HCEC 1CT (cell line): ENCODE measurements around the gene EGFL7.
A peak's percentile ranks its signal among the peaks of the same experiment; 100 is the strongest.

ENCODE experiments used
- DNase-seq: peaks from one replicate; pipeline ENCODE4 v3.0.0-alpha.2; 2017

Gene EGFL7

GRCh38 chr9:136662656-136663581, at the start of gene EGFL7:
TSS of gene EGFL7 (plus strand) at chr9:136662916. CDS start at chr9:136668283, 5,367 bp downstream.
- DNase-seq, result no peak

- DNase-seq, result no peak
Observed at GRCh38 chr9:136613824-136614371, 48.8 kb upstream of the EGFL7 start.

GRCh38 chr9:136614372-136614922, 48.3 kb upstream of the EGFL7 start:
- peak; percentile 56 for DNase-seq

DNA sequence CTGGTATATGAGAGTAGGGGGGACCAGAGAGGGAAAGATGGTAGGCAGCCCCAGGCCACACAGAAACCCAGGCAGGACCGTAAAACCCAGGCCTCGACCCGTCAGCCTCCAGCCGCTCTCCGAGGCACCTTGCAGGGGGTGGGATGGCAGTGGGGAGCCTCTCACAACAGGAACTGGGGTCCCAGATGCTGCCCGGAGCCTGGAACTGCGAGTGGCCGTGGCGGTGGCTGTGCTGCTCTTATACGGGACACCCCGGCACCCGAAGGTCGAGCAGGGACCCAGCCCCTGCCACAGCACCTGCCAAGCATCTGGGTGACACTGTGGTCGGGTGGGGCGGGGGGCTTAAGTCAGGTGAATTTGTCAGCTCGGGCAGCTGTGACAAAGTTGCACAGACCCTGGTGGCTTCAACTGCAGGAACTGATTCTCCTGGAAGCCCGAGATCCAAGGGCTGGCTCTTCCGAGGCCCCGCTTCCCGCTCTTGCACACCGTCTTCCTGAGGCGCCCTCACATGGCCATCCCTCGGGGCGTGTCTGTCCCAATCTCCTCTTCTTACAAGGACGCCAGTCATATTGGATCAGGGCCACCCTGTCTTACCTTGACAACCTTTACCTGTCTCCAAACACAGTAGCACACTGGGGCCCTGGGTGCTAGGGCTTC, 47.6 kb upstream of the EGFL7 start:
- DNase-seq, result no peak

DNA sequence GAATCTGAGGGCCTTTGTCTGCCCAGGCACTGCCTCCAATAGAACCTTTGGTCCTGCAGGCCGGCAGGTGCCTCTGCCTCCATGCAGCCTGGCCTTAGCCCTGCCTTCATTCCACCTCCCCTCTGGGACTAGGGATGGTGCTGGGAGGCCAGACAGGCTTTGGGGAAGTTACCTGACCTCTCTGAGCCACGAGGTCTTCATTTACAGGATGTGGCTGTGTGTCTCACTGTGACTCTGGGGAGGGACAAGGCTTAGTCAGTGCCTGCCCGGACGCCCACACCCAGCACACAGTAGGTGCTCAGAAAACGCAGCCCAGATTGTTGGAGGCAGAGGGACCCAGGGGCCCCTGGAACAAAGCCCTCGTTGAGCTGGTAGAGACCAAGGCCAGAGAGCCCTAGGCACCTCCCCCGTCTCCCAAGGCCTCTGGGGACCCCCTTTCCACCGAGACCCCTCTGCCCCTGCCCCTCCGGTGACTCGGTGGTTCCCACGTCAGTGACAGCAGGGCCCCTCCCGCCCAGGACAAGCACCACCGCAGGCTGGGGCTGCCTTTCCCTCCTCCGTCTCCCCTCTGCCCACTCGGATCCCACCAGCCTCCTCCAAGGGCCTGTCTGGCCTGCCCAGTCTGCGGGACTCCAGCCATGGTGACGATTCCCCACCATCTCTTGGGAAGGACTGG, 46.9 kb upstream of the EGFL7 start:
- no peak for DNase-seq

GRCh38 chr9:136616307-136616635, 46.4 kb upstream of the EGFL7 start:
- no peak for DNase-seq

- DNase-seq, result no peak
Observed at GRCh38 chr9:136616948-136617695, 45.6 kb upstream of the EGFL7 start.

- no peak for DNase-seq
Observed at GRCh38 chr9:136617746-136618579, 44.8 kb upstream of the EGFL7 start.

GRCh38 chr9:136618580-136619547, 43.9 kb upstream of the EGFL7 start:
- DNase-seq, result no peak

DNA sequence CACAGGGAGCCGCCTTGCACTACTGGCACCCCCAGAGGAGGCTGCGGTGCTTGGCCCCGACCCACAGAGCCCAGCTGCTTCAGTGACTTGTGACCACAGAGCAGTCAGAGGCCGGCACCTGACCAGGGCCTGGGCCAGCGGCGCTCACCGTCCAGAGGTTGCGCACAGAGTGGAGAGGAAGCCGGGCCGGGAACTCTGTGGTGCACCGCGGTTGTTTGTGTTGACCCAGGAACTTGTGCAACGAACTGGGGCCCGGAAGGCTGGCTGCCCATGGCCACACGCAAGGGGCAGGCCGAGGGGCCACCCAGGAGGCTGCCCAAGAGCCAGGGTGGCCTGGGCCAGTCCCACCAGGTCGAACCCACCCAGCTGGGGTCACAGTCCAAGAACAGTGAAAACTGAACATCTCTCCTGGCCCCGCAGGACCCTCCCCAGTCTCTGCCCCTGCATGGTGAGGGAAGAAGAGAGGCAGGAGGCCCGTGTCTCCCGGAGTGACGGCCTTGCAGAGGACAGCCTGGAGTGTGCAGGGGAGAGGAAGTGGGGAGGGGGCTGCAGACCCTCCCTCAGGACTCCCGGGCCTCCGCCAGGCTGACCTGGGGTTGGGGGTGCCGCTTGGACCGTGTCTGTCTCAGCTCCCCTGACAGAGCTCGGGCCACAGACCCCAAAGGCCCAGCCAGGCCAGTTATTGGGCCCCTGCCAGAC, 42.8 kb upstream of the EGFL7 start:
- peak; percentile 21 for DNase-seq

- DNase-seq, result no peak
Observed at GRCh38 chr9:136620441-136621018, 42.2 kb upstream of the EGFL7 start.

GRCh38 chr9:136621019-136621733, 41.5 kb upstream of the EGFL7 start:
- no peak for DNase-seq

GRCh38 chr9:136621734-136622093, 41.0 kb upstream of the EGFL7 start:
- no peak for DNase-seq

GRCh38 chr9:136622538-136622948, 40.2 kb upstream of the EGFL7 start:
- no peak for DNase-seq

DNA sequence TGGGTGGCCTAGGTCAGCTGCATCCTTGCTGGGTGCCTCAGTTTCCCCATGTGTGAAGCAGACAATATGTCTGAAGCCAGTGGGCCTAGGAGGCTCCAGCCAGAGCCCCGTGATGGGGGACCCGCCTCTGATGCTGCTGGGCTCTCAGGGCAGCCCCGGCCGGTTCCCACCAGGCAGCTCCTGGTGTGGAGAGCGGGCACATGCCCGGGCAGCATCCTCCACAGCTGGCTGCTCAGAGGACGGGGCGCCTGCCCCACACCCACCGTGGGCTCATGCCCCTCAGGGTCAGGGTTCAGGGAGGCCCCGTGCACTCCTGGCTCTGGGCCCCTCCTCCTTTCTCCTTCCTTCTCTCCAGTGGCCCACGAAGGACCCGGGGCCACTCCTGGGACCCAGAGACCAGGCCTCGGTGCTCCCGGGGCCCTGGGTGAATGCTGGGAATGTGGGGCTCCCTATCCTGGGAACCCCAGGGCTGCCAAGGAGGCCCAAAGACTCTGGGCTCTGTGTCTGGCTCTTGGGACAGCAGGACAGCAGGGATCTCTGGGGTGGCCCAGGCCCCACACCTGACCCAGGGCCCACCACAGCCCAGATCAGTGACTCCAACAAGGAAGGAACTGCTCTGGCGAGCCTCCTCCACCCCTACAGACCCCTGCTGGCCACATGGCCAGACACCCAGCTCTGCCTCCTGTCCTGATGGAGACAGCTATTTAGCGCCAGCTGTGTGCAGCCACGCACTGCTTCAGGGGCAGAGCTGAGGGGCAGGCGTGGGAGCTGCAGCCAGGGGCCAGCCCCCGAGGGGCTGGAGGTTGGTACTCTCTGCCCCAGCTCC, 39.5 kb upstream of the EGFL7 start:
- no peak for DNase-seq

GRCh38 chr9:136623842-136624183, 38.9 kb upstream of the EGFL7 start:
- DNase-seq, result no peak

GRCh38 chr9:136624184-136624951, 38.3 kb upstream of the EGFL7 start:
- no peak for DNase-seq
